GM21381 (cell line): Measurements from ENCODE around the gene GHRH.

Experiments
- ATAC-seq: cut with Tn5 transposase; IDR thresholded peaks from one replicate; pipeline ENCODE4 v1.9.1; 2021; ENCODE audit warnings: mild to moderate bottlenecking, moderate library complexity; ENCODE audit not compliant: unreplicated experiment

Gene GHRH

GRCh38 chr20:37209661-37210314 lies 51.8 kb downstream of the GHRH start:
- no peak for ATAC-seq

DNA sequence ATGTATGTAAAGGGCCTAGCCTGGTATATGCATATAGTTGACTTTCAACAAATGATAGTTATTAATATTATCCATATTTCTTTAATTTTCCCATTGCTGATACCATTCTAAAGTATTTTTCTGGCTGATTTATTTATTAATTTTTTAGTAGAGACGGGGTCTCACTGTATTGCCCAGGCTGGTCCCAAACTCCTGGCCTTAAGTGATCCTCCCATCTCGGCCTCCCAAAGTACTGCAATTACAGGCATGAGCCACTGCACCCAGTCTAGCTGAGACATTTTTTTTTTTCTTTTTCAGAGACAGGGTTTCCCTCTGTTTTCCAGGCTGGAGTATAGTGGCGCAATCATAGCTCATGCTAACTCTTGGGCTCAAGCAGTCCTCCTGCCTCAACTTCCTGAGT lies 52.4 kb downstream of the GHRH start:
- no peak for ATAC-seq

DNA sequence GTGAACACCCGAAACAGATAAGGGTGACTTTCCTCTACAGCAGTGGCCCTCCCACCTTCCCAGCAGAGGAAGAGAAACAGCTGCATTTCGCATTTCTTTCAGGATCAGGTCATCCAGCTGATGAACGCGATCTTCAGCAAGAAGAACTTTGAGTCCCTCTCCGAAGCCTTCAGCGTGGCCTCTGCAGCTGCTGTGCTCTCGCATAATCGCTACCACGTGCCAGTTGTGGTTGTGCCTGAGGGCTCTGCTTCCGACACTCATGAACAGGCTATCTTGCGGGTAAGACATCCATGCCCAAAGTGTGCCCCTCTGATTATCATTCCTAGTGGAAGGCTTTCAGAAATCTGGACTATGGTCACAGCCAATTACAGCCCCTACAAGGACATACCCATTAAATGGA lies 54.4 kb downstream of the GHRH start:
- ATAC-seq = no peak

DNA sequence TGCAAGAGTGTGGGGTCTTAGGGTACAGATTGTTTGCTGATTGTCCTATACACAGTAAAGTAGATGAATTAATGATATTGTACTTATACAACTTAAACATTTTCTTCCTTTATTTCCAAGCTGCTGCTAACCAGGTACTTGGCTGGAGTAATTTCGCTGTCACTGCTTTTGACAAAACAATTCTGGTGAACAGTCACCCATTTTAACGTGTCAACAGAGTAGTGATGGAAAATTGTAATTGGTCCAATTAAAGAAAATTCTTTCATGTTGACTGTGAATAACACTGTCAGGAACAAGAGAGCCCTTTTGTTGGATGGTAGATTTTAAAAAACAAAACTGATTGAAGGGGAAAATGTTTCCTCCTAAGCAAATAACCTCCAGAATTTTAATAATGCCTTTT lies 55.8 kb downstream of the GHRH start:
- no peak for ATAC-seq

- no peak for ATAC-seq
These were observed 56.5 kb downstream of the GHRH start for GRCh38 chr20:37205130-37205529.

- no peak for ATAC-seq
These were observed 57.6 kb downstream of the GHRH start for GRCh38 chr20:37204056-37204455.

- no peak for ATAC-seq
These were observed 59.2 kb downstream of the GHRH start for GRCh38 chr20:37202267-37202943.

DNA sequence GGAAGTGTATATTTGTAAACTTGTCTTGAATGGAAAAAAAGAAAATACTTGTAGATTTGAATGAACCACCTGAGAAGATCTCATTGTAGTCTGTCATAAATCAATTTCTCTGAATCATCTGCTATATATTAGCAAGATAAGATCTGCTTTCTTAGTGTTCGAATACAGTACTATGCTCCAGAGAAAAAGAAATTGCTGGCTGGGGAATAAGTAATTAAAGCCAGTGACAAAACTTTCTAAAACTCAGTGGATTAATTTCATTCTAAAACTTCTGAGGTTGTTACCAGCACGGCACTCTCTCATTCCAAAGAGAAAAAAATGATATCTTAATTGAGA lies 59.8 kb downstream of the GHRH start:
- no peak for ATAC-seq
